BE2C (cell line): Measurements from ENCODE around the gene FNDC11.

ENCODE experiments used
- DNase-seq: peaks from one replicate; pipeline ENCODE4 v3.0.0-alpha.2; 2020
- H3K27me3 ChIP-seq: fragments of 250-450 bp; sonication (Bioruptor Pico); 2 replicates; pipeline ENCODE4 v1.5.1; 2020; ENCODE audit warnings: mild to moderate bottlenecking
- H3K36me3 ChIP-seq: fragments of 250-450 bp; sonication (Bioruptor Pico); 2 replicates; pipeline ENCODE4 v1.5.1; 2020; ENCODE audit warnings: mild to moderate bottlenecking
- H3K4me1 ChIP-seq: fragments of 250-450 bp; sonication (Bioruptor Pico); 2 replicates; pipeline ENCODE4 v1.5.1; 2020
- H3K4me3 ChIP-seq: 2 replicates; pipeline ENCODE4 v1.5.1; 2011; ENCODE audit warnings: low read depth, low read length
- H3K9me3 ChIP-seq: fragments of 250-450 bp; sonication (Bioruptor Pico); 2 replicates; pipeline ENCODE4 v1.5.1; 2020
- CTCF ChIP-seq: IDR thresholded peaks from 2 replicates; pipeline ENCODE4 v1.5.1; 2012; ENCODE audit warnings: mild to moderate bottlenecking, low read depth, low read length

Gene FNDC11

GRCh38 chr20:63553251-63553932, 567 bp upstream of the FNDC11 start:
- Histone ChIP-seq H3K4me1 (peaks cover 9% of the 10 kb centered on the region; the same call in 1 of the 2 replicates), H3K27me3 (no peaks in the 10 kb centered on the region), H3K9me3 (no peaks in the 10 kb centered on the region), H3K36me3 (no peaks in the 10 kb centered on the region), H3K4me3 (peak overlapping the region; percentile 66)
- TF ChIP-seq CTCF: no peak
- DNase-seq: peak; percentile 95

GRCh38 chr20:63554361-63555278, 661 bp downstream of the FNDC11 start:
- Histone ChIP-seq H3K27me3 (no peaks in the 10 kb centered on the region), H3K36me3 (no peaks in the 10 kb centered on the region), H3K4me1 (peaks cover 9% of the 10 kb centered on the region; the same call in 1 of the 2 replicates), H3K4me3 (peak overlapping the region; percentile 66), H3K9me3 (no peaks in the 10 kb centered on the region)
- no peak for DNase-seq
- TF ChIP-seq CTCF: no peak

- Histone ChIP-seq H3K36me3 (no peaks in the 10 kb centered on the region), H3K9me3 (no peaks in the 10 kb centered on the region), H3K27me3 (no peaks in the 10 kb centered on the region), H3K4me3 (no peak overlapping the region), H3K4me1 (peaks cover 9% of the 10 kb centered on the region; the same call in 1 of the 2 replicates)
- TF ChIP-seq CTCF: no peak
- no peak for DNase-seq
These were observed 1.9 kb downstream of the FNDC11 start for GRCh38 chr20:63555661-63556381.

- TF ChIP-seq CTCF: no peak
- H3K4me3 ChIP-seq: no peak overlapping the region
- DNase-seq: no peak
- no peaks in the 10 kb centered on the region for H3K36me3 ChIP-seq
- H3K27me3 ChIP-seq: no peaks in the 10 kb centered on the region
- peaks cover 9% of the 10 kb centered on the region; the same call in 1 of the 2 replicates for H3K4me1 ChIP-seq
- H3K9me3 ChIP-seq: no peaks in the 10 kb centered on the region
These were observed 3.0 kb downstream of the FNDC11 start for GRCh38 chr20:63556873-63557478.

GRCh38 chr20:63557481-63557891, 3.5 kb downstream of the FNDC11 start:
- DNase-seq: no peak
- H3K36me3 ChIP-seq: no peaks in the 10 kb centered on the region
- no peak overlapping the region for H3K4me3 ChIP-seq
- no peaks in the 10 kb centered on the region for H3K9me3 ChIP-seq
- H3K27me3 ChIP-seq: no peaks in the 10 kb centered on the region
- no peak for TF ChIP-seq CTCF
- H3K4me1 ChIP-seq: peaks cover 9% of the 10 kb centered on the region; the same call in 1 of the 2 replicates
